GM12878 (cell line): ENCODE results near the gene GSTA4. TPM values are rescaled to one million over a fixed set of nuclear protein-coding genes. Genes with fewer than 3 reads are reported as not detected.

Source experiments
- CEBPB ChIP-seq, 2 experiments: fragments of 150-350 bp in 1 of 2; IDR thresholded peaks; 2 replicates each; pipeline ENCODE4 v1.6.1; 2012 to 2014; ENCODE audit warnings: low read depth in 2 of 2, low read length in 2 of 2, borderline replicate concordance in 1 of 2, inconsistent platforms in 1 of 2
- RAD21 ChIP-seq: IDR thresholded peaks from 2 replicates; pipeline ENCODE4 v1.6.1; 2011; ENCODE audit warnings: mild to moderate bottlenecking, low read depth, low read length, moderate library complexity; ENCODE audit not compliant: insufficient read depth
- SMAD1 ChIP-seq: fragments of 450-650 bp; IDR thresholded peaks from 2 replicates; pipeline ENCODE4 v1.6.1; 2018; ENCODE audit warnings: mild to moderate bottlenecking, low read depth; ENCODE audit not compliant: partially characterized antibody
- ZZZ3 ChIP-seq: IDR thresholded peaks from 2 replicates; pipeline ENCODE4 v1.6.1; 2011; ENCODE audit warnings: low read depth; ENCODE audit not compliant: control insufficient read depth, insufficient read length
- polyA plus RNA-seq, 11 experiments: library from polyadenylated mRNA; depleted of rRNA in 4 of 11; unstranded in 6 of 11; stranded (reverse) in 5 of 11; fragments of >200 nt; fragmentation: Nextera tagmentation in 4 of 11; fragmentation: Illumina TruSeq in 1 of 11; extraction: Ambion mirVana in 4 of 11; extraction: Trizol in 1 of 11; gene quantifications; 1 replicate in 1 of 11; 2 replicates in 10 of 11; pipeline versions ENCODE4 v1.2.1 to v1.2.3, GENCODE V29; 2011 to 2016; ENCODE audit warnings: inconsistent platforms in 2 of 11, missing spikeins in 2 of 11, low read depth in 1 of 11
- total RNA-seq, 4 experiments: library from RNA; depleted of rRNA in 3 of 4; stranded (reverse); fragments of >200 nt in 3 of 4; fragmentation: Illumina TruSeq in 1 of 4; extraction: Trizol in 1 of 4; gene quantifications; 2 replicates each; pipeline versions ENCODE4 v1.2.1 to v1.2.3, GENCODE V29; 2013 to 2021
- TF ChIP-seq, protein P1 (sequence below): IDR thresholded peaks from 2 replicates; pipeline ENCODE4 v1.6.1; 2012; ENCODE audit warnings: improper control_type of control experiment, low read depth, low read length; ENCODE audit not compliant: insufficient replicate concordance
- TF ChIP-seq, protein P2 (sequence below): fragments of 150-350 bp; IDR thresholded peaks from 2 replicates; pipeline ENCODE4 v1.6.1; 2016; ENCODE audit warnings: low read depth, low read length

The GSTA4 gene
- total and polyA plus RNA-seq, 10 of the 15 experiments (the other 5 are each of a cell fraction or from before 2014, with no cell fraction given), result 1.9 to 9.7 (median 4.4) TPM

DNA sequence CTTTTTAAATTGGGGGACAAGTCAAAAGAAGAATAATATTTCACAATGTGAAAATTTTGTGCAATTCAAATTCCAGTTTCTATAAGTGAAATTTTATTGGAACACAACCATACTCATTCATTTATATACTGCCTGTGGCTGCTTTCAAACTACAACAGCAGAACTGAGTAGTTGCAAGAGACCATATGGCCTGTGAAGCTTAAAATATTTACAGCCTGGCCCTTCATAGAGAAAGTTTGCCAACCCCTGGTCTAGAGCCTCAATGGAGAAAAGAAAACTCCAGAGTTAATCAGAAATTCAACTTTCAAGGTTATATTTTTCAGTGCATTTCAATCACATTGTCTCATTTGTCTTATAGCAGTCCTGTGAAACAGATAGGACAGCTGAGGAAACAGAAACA, 43.5 kb upstream of the GSTA4 start (continued):
- no peak for TF ChIP-seq ZZZ3
- no peak for TF ChIP-seq CEBPB (IDR thresholded peaks at IDR 0.05; ENCODE audit: borderline replicate concordance in 1 of 2, low read depth in 2 of 2, low read length in 2 of 2)
- TF ChIP-seq, protein P1, sequence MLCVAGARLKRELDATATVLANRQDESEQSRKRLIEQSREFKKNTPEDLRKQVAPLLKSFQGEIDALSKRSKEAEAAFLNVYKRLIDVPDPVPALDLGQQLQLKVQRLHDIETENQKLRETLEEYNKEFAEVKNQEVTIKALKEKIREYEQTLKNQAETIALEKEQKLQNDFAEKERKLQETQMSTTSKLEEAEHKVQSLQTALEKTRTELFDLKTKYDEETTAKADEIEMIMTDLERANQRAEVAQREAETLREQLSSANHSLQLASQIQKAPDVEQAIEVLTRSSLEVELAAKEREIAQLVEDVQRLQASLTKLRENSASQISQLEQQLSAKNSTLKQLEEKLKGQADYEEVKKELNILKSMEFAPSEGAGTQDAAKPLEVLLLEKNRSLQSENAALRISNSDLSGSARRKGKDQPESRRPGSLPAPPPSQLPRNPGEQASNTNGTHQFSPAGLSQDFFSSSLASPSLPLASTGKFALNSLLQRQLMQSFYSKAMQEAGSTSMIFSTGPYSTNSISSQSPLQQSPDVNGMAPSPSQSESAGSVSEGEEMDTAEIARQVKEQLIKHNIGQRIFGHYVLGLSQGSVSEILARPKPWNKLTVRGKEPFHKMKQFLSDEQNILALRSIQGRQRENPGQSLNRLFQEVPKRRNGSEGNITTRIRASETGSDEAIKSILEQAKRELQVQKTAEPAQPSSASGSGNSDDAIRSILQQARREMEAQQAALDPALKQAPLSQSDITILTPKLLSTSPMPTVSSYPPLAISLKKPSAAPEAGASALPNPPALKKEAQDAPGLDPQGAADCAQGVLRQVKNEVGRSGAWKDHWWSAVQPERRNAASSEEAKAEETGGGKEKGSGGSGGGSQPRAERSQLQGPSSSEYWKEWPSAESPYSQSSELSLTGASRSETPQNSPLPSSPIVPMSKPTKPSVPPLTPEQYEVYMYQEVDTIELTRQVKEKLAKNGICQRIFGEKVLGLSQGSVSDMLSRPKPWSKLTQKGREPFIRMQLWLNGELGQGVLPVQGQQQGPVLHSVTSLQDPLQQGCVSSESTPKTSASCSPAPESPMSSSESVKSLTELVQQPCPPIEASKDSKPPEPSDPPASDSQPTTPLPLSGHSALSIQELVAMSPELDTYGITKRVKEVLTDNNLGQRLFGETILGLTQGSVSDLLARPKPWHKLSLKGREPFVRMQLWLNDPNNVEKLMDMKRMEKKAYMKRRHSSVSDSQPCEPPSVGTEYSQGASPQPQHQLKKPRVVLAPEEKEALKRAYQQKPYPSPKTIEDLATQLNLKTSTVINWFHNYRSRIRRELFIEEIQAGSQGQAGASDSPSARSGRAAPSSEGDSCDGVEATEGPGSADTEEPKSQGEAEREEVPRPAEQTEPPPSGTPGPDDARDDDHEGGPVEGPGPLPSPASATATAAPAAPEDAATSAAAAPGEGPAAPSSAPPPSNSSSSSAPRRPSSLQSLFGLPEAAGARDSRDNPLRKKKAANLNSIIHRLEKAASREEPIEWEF, result no peak
- no peak for TF ChIP-seq SMAD1
- TF ChIP-seq RAD21, result no peak
- TF ChIP-seq, protein P2, sequence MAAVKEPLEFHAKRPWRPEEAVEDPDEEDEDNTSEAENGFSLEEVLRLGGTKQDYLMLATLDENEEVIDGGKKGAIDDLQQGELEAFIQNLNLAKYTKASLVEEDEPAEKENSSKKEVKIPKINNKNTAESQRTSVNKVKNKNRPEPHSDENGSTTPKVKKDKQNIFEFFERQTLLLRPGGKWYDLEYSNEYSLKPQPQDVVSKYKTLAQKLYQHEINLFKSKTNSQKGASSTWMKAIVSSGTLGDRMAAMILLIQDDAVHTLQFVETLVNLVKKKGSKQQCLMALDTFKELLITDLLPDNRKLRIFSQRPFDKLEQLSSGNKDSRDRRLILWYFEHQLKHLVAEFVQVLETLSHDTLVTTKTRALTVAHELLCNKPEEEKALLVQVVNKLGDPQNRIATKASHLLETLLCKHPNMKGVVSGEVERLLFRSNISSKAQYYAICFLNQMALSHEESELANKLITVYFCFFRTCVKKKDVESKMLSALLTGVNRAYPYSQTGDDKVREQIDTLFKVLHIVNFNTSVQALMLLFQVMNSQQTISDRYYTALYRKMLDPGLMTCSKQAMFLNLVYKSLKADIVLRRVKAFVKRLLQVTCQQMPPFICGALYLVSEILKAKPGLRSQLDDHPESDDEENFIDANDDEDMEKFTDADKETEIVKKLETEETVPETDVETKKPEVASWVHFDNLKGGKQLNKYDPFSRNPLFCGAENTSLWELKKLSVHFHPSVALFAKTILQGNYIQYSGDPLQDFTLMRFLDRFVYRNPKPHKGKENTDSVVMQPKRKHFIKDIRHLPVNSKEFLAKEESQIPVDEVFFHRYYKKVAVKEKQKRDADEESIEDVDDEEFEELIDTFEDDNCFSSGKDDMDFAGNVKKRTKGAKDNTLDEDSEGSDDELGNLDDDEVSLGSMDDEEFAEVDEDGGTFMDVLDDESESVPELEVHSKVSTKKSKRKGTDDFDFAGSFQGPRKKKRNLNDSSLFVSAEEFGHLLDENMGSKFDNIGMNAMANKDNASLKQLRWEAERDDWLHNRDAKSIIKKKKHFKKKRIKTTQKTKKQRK, result no peak
